PFSK-1 (cell line): ENCODE measurements around the gene KCNRG.

Experiments used
- POLR2AphosphoS5 ChIP-seq: IDR thresholded peaks from 2 replicates; pipeline ENCODE4 v1.6.1; 2012; ENCODE audit warnings: low read depth, mild to moderate bottlenecking, control low read depth, low read length, moderate library complexity
- REST ChIP-seq, 2 experiments: IDR thresholded peaks; 2 replicates each; pipeline versions ENCODE4 v1.6.1 to v1.8.0; 2011 to 2012; ENCODE audit warnings: low read depth in 2 of 2, low read length in 2 of 2, control low read depth in 1 of 2, inconsistent platforms in 1 of 2, mild to moderate bottlenecking in 1 of 2, moderate library complexity in 1 of 2; ENCODE audit not compliant: insufficient read depth in 1 of 2
- SIN3A ChIP-seq: IDR thresholded peaks from 2 replicates; pipeline ENCODE4 v1.6.1; 2012; ENCODE audit warnings: mild to moderate bottlenecking, low read length, moderate library complexity, borderline replicate concordance; ENCODE audit not compliant: insufficient read depth

DNA sequence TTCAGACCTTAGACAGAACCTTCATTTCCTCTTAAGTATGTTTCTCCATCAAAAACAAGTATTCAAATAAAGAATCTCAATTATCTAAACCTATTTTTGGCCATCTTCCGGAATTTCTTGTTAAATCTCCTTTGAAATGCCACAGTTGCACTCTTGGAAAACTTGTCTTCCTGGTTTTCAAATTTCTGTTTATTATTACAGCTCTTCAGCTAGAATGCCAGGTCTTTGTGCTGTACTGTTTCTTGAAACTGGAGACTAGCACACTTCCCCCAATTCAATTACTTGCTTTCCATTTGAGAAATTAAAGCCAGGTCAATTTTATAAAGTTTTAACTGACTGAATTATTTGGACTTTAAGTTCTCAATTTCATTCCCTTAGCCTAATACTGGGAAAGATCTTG is 10.2 kb downstream of the KCNRG start:
- TF ChIP-seq POLR2AphosphoS5 (no peak), REST (IDR thresholded peaks at IDR 0.05; ENCODE audit: insufficient read depth in 1 of 2, low read depth in 2 of 2, low read length in 2 of 2) (no peak), SIN3A (no peak)
